Ascending aorta (tissue), 2 donors: ENCODE results near the gene VPS26A. TPM values are rescaled to one million over a fixed set of nuclear protein-coding genes. Genes with fewer than 3 reads are reported as not detected.

ENCODE experiments used
- DNase-seq, 2 donors: peaks; one replicate each; pipeline ENCODE4 v3.0.0-alpha.2; 2019; ENCODE audit warnings: low spot score in 2 of 2
- H3K27ac ChIP-seq, 2 donors: fragments of 200-600 bp; sonication (generic); one replicate each; pipeline ENCODE4 v1.5.1; 2016 to 2017; ENCODE audit warnings: mild to moderate bottlenecking in 1 of 2
- H3K27me3 ChIP-seq: fragments of 200-600 bp; sonication (generic); one replicate; pipeline ENCODE4 v1.5.1; 2017
- H3K36me3 ChIP-seq, 2 donors: fragments of 200-600 bp; sonication (generic); one replicate each; pipeline ENCODE4 v1.5.1; 2016
- H3K4me1 ChIP-seq, 2 donors: fragments of 200-600 bp; sonication (generic); one replicate each; pipeline ENCODE4 v1.5.1; 2016 to 2017; ENCODE audit warnings: mild to moderate bottlenecking in 1 of 2
- H3K4me3 ChIP-seq, 2 donors: fragments of 200-600 bp; sonication (generic); one replicate each; pipeline ENCODE4 v1.5.1; 2016 to 2017; ENCODE audit warnings: mild to moderate bottlenecking in 1 of 2
- H3K9me3 ChIP-seq, 2 donors: fragments of 200-600 bp; sonication (generic); one replicate each; pipeline ENCODE4 v1.5.1; 2016
- intact Hi-C: fragments of 100-400 bp; cut with DNase I; formaldehyde crosslinking; loops from one replicate; pipeline ENCODE4 v1.15.1; 2023
- total RNA-seq: library from RNA; depleted of rRNA; stranded (reverse); fragments of >200 nt; gene quantifications from one replicate; pipeline ENCODE4 v1.1.0, GENCODE V29; 2016
- TF ChIP-seq, protein P1 (sequence below), 3 experiments: fragments of 200-600 bp in 2 of 3; fragments of 450-650 bp in 1 of 3; sonication (generic) in 2 of 3; IDR thresholded peaks; one replicate each; pipeline ENCODE4 v1.5.1; 2016 to 2019; ENCODE audit warnings: antibody characterized with exemption in 3 of 3, mild to moderate bottlenecking in 1 of 3, moderate library complexity in 1 of 3

Gene VPS26A
- total RNA-seq, 1 donor from 2014 or later = 26.0 TPM

DNA sequence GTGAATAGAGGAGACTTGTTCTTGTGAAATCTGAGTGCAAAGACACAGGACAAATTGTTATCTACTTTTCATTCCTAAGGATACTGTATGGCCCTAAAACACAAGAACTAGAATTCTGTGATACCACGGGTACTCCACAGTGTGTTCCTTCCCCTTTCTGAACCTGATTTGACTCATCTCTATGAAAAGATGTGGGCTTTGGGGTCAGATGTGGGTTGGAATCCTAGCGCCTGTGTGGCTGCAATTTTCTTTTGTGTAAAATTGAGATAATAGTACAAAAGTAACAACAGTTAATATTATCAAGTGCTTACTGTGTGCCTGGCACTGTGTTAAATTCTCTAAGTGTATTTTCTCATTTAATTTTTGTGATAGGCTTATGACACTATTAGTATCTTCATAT lies 27.9 kb upstream of the VPS26A start:
- no peaks in the 10 kb centered on the region for H3K9me3 ChIP-seq
- H3K4me1 ChIP-seq = peaks cover 0 to 2% of the 10 kb centered on the region in 2 donors
- H3K4me3 ChIP-seq = no peak overlapping the region
- TF ChIP-seq, protein P1, sequence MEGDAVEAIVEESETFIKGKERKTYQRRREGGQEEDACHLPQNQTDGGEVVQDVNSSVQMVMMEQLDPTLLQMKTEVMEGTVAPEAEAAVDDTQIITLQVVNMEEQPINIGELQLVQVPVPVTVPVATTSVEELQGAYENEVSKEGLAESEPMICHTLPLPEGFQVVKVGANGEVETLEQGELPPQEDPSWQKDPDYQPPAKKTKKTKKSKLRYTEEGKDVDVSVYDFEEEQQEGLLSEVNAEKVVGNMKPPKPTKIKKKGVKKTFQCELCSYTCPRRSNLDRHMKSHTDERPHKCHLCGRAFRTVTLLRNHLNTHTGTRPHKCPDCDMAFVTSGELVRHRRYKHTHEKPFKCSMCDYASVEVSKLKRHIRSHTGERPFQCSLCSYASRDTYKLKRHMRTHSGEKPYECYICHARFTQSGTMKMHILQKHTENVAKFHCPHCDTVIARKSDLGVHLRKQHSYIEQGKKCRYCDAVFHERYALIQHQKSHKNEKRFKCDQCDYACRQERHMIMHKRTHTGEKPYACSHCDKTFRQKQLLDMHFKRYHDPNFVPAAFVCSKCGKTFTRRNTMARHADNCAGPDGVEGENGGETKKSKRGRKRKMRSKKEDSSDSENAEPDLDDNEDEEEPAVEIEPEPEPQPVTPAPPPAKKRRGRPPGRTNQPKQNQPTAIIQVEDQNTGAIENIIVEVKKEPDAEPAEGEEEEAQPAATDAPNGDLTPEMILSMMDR (IDR thresholded peaks at IDR 0.05) = no peak
- intact Hi-C loops = no loop called here
- H3K36me3 ChIP-seq = peaks cover 10 to 11% of the 10 kb centered on the region in 2 donors
- no peaks in the 10 kb centered on the region for H3K27me3 ChIP-seq
- DNase-seq = no peak
- H3K27ac ChIP-seq = no peak overlapping the region

DNA sequence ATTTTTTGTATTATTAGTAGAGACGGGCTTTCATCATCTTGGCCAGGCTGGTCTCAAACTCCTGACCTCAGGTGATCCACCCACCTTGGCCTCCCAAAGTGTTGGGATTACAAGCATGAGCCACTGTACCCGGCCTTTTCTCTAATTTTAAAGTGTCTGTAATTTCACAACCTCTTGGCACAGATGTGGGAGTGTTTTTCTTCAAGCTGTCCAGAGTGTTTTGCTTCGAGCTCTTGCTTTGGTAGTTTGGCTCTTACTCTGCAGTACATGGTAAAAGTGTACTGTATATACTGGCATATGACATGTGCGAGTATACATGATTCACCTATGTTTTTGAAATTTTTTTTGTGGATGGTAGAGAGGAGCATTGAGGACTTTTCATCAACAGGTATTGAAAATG lies 26.2 kb upstream of the VPS26A start:
- TF ChIP-seq, protein P1 (IDR thresholded peaks at IDR 0.05) = no peak
- Histone ChIP-seq H3K4me1 (no peaks in the 10 kb centered on the region), H3K27ac (no peak overlapping the region), H3K36me3 (peaks cover 10 to 11% of the 10 kb centered on the region in 2 donors), H3K27me3 (no peaks in the 10 kb centered on the region), H3K9me3 (no peaks in the 10 kb centered on the region), H3K4me3 (no peak overlapping the region)
- no peak for DNase-seq
- intact Hi-C loops = no loop called here

DNA sequence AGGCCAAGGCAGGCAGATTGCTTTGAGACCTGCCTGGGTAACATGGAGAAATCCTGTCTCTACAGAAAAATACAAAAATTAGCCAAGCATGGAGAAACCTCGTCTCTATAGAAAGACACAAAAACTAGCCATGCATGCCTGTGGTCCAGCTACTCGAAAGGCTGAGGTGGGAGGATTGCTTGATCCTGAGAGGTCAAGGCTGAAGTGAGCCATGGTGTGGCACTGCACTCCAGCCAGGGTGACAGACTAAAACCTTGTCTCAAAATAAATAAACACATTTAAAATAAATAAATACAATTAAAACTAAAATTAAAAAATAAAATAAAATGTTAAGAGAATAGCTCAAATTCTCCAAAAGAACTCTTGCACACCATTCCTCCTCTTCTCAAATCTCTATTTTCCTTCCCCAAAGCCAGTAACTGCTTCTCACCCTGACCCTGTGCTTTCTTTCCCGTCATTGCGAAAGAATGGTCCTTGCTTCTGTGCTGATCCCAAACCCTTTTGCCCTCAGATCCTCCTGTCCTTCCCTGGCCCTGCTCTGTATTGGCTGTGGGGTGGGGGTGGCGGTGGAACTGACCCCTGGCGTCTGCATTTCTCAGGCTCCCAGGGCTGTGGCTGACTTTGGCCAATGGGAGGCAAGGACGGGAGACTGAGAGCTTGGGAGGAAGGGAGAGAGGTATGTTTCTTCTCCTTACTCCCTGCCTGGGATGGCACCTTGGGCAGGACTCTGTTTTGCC lies 23.7 kb upstream of the VPS26A start:
- Histone ChIP-seq H3K9me3 (no peaks in the 10 kb centered on the region), H3K36me3 (peaks cover 11 to 25% of the 10 kb centered on the region in 2 donors), H3K27ac (no peak overlapping the region), H3K4me1 (no peaks in the 10 kb centered on the region), H3K27me3 (no peaks in the 10 kb centered on the region), H3K4me3 (no peak overlapping the region)
- no peak for DNase-seq
- intact Hi-C loops = no loop called here
- TF ChIP-seq, protein P1 (IDR thresholded peaks at IDR 0.05) = no peak

DNA sequence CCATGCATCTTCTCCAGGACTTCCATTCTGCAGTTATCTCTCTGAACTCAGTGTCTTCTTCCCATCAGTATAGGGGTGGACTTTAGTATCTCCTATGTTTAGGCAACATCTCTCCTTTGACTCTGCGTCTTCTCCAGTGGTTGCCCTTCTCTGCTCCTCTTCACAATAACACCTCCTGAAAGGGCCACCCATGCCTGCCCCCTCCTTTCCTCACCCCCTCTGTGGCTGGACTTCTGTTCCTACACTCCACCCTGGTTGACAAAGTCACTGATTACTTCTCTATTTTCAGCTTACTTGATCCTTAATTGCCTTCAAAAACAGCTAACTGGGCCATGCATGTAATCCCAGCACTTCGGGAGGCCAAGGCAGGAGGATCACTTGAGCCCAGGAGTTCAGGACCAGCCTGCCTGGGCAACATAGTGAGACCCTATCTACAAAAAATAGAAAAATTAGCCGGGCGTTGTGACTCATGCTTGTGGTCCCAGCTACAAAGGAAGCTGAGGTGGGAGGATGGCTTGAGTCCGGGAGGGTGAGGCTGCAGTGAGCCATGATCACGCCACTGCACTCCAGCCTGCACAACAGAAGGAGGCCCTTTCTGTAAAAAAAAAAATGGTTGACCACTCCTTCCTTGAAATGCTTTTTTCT lies 22.4 kb upstream of the VPS26A start:
- no peak for DNase-seq
- intact Hi-C loops = no loop called here

DNA sequence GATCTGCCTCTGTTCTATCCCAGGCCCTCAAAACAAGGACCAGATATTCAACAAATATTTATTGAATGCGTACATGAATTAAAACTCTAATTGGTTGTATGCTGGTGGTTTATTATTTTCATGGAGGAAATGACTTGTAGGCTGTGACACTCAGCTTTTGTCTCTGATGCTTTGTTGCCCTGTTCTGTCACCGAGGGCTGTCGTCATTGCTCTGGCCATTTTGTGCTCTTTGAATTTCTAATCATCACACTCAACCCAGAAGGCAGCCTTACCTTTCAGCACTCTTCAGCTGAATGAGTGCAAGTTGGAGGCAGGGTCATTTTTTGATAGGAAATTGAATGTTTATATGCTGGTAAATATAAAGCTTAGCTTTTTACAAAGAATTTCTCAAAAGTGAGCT lies 21.5 kb upstream of the VPS26A start:
- H3K27ac ChIP-seq = no peak overlapping the region
- H3K4me3 ChIP-seq = no peak overlapping the region
- H3K27me3 ChIP-seq = no peaks in the 10 kb centered on the region
- no peaks in the 10 kb centered on the region for H3K9me3 ChIP-seq
- intact Hi-C loops = no loop called here
- DNase-seq = no peak
- H3K4me1 ChIP-seq = no peaks in the 10 kb centered on the region
- TF ChIP-seq, protein P1 (IDR thresholded peaks at IDR 0.05) = no peak
- peaks cover 11 to 27% of the 10 kb centered on the region in 2 donors for H3K36me3 ChIP-seq

More for the DNA sequence above, 22.4 kb upstream of the VPS26A start:
- Histone ChIP-seq H3K27me3 (no peaks in the 10 kb centered on the region), H3K4me1 (no peaks in the 10 kb centered on the region), H3K9me3 (no peaks in the 10 kb centered on the region), H3K36me3 (peaks cover 11 to 27% of the 10 kb centered on the region in 2 donors), H3K27ac (no peak overlapping the region), H3K4me3 (no peak overlapping the region)
- TF ChIP-seq, protein P1 (IDR thresholded peaks at IDR 0.05) = no peak
